ENCODE data around the gene CALR3.

GRCh38 chr19:16535381-16535780 lies 39.4 kb upstream of the CALR3 start:
- TF ChIP-seq CTCF (conservative IDR thresholded peaks at IDR 0.05; ENCODE audit: low read length) (no peak), EZH2phosphoT487 (IDR thresholded peaks at IDR 0.05; ENCODE audit: borderline replicate concordance) (no peak)
